Pulmonary artery endothelial cell (primary cell): ENCODE results near the gene CLHC1. TPM values are rescaled to one million over a fixed set of nuclear protein-coding genes. Genes with fewer than 3 reads are reported as not detected.

ENCODE experiments used
- DNase-seq: peaks from one replicate; pipeline ENCODE4 v3.0.0-alpha.2; 2011; ENCODE audit warnings: low read depth, low spot score
- total RNA-seq: library from RNA; depleted of rRNA; stranded (reverse); fragments of >200 nt; gene quantifications from 2 replicates; pipeline ENCODE4 v1.2.3, GENCODE V29; 2014

The CLHC1 gene
- total RNA-seq, 1 donor from 2014 or later: 3.4 TPM

DNA sequence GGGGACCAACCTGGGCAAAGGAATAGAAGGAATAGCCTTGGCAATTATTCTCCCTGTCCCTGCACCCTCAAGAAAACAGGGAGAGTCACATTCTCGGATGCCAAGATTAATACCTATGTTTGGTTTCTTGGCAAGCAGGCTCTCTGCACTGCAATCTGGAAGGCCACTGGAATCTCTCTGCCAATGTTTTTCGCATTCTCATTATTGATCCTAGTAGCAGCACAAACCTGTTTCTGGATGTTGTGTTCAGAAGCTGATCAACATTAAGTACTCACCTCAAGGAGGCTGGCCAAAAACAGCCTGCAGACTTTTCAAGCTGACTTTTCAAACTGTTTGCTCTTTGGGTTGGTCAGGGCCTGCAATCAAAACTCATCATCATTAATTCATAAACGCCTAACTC is 62.2 kb downstream of the CLHC1 start:
- DNase-seq: no peak

DNA sequence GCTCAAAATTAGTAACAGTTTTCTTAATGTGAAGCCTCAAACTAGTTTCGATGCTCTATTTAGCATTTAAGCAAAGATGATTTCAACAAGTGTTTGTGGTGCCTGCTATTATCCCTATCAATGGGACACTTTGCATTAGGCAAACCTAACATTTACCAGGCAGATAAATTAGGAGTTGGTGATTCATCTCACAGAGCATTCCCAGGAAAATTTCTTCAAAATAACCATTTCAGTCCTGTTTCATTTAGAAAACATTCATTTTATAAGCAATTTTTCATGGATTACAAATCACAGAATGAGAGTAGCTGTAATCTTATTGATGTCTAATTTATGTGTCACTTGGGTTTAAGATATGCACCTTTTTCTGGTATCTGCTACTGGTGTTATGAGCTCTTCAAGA is 62.7 kb downstream of the CLHC1 start:
- no peak for DNase-seq

DNA sequence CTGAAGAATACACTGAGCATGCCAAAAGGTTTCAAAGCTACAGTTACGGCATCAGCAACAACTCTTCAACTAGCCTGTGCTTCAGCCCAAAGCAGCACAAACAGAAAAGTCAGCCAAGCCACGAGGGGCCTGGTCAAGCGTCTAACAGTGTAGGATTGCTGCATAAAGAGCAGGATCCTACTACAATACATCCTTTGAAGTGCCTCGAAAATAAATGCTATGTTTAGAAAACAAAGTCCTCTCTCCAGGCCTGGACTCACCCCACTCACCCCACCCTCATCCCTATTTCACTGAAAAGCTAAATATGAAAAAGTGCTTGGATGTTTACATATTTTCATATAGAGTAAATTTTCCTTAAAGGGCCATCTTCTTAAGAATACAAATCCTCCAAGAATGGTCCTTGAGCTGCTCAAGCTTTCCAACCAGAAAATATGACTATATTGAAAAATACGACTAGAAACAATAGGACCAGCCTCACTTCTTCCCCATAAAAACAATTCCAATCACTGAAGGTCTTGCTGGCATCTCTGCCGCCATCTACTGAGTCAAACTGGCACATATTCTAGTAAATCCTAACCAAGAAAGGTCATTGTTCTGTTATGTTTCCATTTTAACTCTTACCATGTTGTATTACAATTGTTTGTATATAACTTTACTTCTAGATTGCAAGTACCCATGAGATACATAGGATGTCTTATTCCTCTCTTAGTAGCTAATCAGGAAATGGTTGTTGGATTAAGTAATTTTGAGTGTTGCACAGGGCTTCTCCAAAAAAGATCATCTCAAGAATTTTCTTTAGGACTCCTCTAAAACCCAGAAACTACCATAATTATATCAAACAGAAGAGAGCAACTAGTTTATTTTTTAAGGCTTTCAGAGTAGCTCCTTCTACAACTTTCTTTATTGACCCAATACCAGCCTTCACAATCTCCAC is 63.6 kb downstream of the CLHC1 start:
- DNase-seq: peak; percentile 53

DNA sequence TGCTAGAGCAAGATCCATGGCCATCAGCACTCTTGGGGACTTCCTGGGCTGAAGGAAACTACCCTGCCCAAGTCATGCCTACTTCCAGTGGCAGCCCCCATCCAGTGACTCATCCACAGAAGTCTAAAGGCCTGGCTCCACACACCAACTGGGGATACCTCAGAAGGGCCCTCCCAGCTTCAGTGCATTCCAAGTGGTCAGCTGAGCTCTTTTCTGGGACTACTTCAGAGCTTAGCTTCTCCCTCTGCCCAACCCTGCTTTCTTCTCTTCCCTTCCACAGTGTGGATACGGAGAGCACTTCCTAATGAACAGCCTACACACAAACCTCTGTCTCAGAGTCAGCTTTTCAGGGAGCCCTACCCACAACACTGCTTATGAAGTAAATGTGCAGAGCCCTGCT is 66.5 kb downstream of the CLHC1 start:
- DNase-seq: no peak

DNA sequence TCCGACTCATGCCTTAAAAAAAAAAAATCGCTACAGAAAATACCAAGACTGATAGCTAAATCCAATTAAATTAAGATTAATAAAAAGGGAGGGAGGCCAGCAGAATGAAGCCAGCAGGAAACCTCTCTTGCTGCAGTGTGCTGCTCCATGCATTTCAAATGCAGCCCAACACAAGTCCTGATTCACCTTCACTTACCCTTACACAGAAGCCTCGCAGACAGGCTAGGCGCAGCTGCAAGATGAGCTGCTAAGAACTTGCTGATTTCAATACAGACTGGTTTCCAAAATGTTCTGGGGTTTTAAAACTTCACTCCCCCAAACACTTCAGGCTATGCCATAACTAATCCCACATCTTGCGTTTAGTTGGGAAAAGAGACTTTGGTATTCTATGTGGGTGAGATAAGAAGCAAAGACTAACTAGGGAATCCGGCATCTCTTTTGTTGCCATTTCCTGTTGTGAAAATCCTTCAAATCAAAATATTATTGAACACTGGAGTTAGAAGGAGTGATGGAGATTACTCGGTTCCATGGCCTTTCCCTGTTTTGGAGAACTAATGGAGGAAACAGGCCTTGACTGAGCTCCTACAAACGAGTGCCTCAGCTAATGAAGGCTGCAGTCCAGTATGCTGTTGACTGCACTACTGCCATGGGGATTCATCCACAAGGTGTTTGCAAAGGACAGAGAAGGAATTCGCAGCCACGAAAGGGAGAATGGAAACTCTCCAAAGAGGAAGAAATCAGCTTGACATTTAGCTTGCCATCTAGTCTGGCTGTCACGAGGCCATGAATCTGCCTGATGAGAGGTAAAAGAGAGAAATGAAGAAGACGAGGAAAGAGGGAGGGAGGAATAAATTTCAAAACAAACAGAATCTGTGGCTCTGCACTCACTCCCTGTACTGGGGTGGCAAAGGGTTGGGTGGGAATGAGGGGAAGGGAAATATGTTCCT is 67.3 kb downstream of the CLHC1 start:
- no peak for DNase-seq

DNA sequence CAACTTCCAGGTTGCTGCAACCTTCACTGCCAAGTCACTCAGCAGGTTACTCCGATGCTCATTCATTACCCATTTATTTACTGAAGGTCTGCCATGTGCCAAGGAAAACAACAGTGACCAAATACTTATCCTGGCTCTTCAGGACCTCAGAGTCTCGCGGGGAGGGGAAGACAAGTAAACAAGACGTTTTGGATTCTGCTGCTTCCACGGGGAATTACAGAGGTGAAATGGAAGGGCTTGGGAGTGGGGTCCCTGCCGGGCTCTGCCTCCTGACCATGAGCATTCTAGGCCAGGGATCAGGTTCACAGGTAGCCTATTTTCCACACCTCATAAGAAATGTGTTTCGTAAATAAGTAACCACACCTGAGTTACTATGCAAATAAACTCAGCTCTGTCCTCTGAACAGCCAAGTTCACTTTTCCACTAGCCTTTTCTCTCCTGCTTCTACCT is 68.1 kb downstream of the CLHC1 start:
- no peak for DNase-seq

DNA sequence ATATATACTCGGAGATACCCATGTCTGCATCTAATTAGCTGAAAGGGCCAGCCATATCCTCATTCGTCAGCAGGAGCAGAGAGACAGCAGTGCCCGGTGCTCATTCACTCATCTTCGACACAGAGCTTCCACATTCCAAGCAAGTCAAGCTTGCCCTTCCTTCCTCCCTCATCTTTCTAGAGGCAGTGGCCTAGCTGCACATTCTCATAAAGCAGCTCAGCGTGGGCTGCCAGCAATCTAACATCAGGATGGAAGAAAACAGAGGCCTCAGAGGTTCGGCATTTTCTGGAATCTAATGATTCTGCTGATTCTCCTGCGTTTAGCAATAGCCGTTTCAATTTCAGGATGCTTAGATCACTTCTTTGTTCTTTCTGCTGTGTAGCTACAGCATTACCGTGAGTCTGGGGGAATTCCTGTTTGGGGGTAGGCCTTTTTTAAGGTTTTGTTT is 68.8 kb downstream of the CLHC1 start:
- no peak for DNase-seq

DNA sequence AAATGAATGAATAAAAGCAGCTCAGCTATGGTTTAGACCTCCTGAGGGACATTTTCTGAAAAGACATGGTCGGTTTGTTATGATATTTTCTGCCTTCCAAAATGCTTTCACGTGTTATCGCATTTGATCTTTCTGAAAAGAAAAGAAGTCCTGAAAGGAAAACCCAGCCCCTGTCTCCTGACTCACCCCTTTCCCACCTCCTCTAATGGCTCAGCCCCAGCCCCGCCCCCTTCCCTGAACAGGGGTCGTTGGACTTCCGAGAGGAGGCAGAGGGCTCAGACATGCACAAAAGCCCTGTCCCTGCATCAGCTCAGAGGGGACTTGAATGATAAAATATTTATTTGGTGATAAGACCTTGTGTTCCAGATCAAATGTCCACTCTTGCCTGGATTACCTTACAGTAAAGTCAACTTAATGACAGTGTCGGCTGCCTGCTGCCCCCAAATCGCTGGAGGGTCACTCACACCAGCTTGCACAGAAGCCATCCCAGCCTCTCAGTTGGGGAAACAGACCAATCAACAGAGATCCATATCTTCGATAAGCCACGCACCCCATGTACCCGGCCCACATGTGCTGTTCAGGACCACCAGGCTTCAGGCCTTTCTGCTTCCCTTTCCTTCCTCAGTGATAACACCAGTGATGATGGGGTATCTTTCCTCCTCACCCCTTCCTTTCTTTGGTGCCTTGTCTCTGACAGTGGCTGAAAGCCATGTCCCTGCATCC is 69.6 kb downstream of the CLHC1 start:
- no peak for DNase-seq

DNA sequence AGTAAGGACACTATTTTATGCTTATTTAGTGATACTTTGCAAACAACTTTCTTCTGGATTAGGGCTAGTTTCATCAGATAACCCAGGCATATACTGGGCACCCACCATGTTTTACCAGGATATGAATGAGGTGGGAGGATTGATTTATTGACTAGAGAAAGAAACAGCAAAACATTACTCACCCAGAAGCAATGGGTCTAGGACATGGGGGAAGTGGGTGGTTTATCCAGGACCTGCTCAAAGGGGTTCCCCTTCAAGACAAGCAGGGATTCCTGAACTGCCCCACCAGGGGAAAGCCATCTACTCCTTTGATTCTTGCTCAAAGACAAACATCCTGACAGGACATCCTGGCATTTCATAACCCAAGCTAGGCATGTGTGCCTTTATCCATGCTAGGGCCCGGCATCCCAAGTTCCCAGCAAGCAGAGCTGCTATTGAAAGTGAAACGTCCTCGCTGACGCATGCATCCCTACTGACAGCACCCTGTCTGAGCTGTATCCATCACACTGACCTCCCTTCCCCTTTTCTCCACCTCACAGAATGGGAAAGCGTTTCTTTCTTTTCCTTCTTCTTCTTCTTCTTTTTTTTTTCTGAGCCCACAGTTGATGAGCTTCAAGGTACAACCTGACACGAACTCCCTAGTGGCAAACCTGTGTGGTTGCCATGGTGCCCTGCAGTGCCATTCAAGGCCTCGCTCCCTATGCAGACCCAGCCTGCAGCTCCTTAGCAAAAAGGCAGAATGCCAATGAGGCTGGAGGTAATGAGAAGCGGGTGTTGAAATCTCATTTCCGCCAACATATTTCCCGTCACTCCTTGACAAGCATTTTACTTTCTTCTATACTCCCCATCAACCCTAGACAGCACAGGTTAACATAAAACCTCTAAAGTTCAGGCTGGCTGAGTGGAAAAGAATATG is 70.5 kb downstream of the CLHC1 start:
- DNase-seq: peak; percentile 24

DNA sequence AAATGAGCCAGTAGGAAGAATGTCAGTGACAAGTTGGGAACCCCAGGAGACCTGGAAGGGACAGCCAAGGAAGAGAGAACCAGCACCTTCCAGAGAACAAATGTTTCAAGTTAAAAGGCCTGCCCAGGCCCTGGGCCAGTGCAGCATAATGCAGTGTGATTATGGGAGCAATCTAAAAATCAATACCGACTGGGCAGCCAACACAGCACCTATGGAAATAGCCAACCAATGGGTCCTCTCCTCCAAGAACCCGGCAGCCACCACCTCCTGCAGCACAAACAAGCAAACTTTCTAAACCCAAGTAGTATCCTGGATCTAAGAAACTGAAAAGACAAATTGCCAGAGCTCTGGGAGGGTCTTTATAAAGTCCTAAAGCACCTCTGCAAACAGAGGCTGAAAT is 71.7 kb downstream of the CLHC1 start:
- DNase-seq: no peak

DNA sequence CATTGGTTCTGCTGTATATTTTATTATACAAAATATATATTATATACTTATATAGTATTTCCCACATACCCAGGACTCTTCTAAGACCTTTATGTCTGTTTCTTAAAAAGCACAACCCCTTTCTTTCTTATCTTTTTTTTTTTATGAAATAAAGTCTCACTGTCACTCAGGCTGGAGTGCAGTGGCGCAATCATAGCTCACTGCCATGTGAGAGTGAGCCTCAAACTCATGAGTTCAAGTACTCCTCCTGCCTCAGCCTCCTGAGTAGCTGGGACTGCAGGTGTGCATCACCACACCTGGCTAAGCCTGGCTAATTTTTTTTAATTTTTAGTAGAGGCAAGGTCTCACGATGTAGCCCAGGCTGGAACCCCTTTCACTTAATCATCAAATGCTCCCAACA is 72.3 kb downstream of the CLHC1 start:
- DNase-seq: no peak

DNA sequence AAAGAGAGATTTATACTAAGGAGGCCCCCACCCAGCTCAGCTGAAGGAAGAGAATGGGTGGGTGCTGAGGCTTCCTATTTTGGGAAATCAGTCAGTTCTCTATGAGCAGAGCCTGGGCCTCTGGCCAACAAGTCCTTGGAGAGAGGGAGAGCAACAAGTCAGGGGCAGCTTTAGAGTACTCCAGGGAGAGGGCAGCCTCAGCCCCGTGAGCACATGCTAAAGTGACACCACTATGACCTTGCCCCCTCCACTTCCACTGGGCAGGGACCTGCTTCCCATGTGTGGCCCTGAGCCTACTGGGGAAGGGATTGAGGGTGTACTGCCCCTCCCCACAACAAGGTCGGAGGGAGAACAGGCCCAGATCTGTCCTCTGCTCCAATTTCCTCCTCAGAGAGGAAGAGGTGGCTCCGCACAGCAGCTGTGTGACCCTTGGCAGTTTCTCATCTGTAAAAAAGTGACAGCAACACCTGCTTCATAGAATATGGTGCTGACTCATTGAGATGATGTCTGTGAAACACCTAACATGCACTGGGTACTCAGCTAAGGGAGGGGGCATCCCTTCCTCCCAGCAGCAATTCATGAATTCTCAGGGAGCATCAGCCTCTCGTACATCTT is 72.9 kb downstream of the CLHC1 start:
- no peak for DNase-seq

DNA sequence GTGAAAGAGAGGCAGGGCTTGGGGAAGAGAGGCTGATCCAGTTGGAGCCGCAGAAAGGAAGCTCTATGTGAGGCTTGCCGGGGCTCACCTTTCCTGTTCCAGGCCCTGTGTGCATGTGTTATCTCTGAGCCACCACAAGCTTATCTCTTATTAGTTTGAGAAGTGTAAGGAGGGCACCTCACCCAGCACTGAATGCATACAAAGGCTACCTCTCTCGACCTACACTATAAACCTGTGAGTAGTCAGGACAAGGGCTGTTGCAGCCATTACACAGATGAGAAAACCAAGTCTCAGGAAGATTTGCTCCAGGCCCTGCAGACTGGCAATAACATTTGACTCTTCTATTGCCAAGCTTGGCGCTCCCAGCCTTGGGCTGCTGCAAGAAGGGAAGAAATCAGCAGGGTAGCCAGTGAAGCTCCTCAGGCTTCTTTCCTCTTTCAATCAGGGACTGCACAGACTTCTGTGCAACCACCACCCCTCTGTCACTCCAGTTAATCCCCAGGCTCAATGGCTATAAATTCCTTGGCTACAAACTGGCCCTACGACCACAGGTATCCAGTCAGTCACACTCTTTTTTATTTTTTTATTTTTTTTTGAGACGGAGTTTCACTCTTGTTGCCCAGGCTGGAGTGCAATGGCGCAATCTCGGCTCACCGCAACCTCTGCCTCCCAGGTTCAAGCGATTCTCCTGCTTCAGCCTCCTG is 73.8 kb downstream of the CLHC1 start:
- no peak for DNase-seq

DNA sequence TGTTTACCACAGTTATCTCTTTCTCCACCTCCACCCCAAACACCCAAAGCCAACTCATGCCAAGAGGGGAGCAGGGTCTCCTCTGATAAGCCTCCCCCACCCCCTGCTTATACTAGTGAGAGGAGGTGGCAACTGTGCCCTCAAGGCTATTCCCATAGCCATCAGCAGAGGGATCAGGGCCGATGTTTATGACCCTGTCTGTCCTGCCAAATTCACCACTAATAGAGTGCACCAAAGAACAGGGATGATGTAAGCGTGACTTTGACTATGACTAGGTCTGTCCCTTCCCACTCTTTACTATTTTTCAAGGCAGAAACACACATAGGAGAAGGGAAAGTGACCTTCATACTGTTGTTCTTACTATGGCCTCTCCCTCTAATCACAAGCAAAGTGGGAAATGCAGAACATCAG is 74.6 kb downstream of the CLHC1 start:
- DNase-seq: no peak

DNA sequence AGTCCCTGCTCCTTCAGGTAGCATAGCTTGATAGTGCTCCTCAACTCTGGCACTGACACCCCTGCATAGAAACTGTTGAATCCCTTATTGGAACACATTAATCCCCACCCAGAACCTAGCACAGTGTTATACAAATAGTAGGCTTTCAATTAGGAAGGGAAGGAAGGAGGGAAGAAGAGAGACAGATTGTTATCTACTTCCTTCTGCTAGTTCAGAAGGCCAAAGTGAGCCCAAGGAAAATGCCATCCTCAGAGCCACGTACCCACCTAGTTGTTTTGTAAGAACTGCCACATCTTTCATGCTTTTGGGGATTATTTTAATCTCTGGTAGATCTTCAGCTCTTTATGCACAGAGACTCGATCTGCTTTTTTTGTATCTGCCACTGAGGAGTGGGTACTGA is 75.1 kb downstream of the CLHC1 start:
- no peak for DNase-seq

DNA sequence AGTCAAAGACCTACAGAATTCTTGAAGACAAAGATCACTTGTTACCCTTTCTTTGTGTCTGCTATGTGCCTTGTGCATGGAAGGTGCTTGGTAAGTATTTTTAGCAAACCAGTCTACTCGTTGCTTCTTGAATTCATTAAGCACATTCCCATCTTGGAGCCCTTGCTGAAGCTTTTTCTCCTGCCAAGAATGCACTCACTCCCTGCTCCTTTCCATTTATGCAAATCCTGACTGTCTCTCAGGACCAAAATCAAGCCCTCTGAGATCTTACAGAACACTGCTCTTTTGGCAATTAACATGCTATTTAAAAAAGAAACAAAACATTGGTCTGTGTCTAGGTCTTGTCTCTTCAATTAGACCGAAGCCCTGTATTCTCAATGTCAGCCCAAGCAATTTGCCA is 75.8 kb downstream of the CLHC1 start:
- DNase-seq: no peak

DNA sequence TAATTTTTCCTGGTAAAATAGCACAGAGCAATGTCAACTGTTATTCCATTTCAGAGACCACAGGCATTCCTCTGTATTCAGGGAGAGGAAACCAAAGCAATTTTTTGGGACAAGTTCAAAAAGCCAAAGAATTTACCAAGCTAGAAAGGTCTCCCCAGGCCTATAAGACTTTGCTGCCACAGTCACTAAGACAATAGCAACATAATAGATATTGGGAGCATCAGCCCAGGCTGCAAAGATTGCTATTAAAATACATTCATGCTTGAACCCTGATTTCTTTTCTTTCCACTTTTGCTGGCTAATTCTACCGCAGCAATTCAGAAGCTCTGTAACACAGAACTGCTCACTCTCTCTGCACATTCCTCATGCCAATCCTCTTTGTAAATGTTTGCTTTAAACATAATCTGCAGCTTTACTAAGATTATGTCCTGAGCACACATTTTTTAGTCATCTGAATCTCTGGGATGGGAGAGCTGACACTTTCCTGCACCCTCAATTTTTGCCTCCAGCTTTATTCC is 76.3 kb downstream of the CLHC1 start:
- DNase-seq: no peak

DNA sequence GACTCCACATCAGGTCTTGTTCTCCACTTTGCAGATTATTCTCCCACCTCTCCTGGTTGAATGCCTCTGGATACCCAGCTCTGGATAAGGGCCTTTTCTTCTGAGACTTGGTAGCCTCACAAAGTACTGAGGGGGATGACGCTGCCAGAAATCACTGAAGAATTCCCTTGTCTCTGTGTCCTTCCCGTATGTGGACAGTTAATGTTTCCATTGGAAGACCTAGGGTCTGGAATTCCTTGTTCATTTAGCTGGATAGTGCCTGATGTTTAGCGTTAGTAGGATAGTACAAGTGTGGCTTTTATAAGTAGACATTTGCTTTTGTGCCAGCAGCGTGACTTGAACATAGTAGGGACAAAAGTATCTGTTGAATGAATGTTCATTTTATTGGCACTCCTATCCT is 76.9 kb downstream of the CLHC1 start:
- no peak for DNase-seq

DNA sequence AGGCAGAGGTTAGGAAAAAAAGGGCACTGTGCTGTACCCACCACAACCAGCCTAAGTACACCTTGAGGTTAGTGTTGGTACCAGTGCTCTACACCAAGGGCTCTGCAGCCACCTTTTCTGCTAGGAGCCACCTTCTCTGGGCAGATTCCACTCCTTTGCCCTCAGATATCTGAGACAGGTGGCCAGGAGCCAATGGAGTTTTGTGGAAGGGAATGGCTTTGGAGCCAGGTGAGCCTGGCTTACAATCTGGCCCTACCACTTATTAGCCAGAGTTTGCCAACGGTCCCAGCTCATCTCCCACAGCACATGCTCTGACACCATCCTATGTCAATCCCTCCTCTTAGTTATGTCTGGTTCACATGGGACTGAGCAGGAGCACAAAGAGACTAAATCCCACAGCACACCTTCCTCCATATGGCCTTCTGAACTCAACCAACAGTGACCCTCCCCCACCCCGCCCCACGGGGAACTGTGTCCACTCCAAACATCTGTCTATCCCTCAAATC is 77.5 kb downstream of the CLHC1 start:
- no peak for DNase-seq
